Measurements from ENCODE around the gene HECW1.
"Not testable (repeated sequence)": the region's sequence is repeated elsewhere in the genome, so short reads cannot be mapped to it uniquely, and the experiment has no call there.

HECW1 gene

GRCh38 chr7:43583424-43584194 is 471.2 kb downstream of the HECW1 start:
- peak; percentile 43 for DNase-seq (ENCODE audit: low read depth)

DNA sequence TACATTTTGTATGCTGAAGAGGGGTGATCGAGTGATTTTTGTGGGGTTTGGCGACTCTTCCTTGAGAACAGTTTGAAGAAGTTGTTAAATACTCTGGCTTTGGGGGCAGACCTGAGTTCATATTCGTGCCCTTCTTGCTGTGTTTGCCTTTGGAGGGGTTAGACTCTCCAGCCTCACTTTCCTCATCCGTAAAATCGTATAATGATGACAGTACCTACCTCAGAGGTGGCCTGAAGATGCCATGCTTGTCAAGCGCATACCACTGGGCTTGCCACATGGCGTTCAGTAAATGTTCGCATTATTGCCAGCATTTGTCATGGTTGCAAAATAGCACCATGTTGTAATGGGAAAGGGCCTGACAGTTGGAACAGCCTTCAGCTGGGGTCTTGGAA is 471.7 kb downstream of the HECW1 start:
- peak; percentile 25 for DNase-seq (ENCODE audit: low read depth)

DNA sequence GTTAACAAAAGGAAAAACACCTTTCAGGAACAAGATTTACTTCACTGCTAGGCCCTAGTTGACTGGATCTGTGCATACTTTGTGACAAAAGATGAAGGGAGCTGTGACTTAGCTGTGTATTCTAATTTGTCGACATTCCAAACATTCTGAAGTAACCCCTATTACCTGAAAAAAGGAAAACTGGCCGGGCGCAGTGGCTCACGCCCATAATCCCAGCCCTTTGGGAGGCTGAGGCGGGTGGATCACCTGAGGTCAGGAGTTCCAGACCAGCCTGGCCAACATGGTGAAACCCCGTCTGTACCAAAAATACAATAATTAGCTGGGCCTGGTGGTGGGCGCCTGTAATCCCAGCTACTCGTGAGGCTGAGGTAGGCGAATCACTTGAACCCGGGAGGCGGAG is 472.3 kb downstream of the HECW1 start:
- DNase-seq (ENCODE audit: low read depth): not testable (repeated sequence)

DNA sequence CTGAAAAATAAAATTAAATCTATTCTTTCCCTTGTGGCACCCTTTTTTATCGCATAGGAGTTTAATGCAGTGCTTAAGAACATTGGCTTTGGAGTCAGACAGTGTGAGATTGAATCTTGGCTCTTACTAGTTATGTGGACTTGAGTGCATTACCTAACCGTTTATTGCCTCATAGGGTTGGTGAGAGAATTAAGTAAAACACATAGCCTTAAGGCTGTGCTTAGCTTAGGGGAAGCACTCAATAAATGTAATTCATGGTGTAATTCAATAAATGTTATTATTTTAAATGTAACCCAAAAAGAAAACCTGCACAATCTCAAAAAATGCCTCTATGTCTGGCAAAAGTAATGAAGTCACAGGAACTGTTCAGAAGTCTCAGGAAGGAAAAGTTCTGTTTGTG is 473.1 kb downstream of the HECW1 start:
- no peak for DNase-seq (ENCODE audit: low read depth)

DNA sequence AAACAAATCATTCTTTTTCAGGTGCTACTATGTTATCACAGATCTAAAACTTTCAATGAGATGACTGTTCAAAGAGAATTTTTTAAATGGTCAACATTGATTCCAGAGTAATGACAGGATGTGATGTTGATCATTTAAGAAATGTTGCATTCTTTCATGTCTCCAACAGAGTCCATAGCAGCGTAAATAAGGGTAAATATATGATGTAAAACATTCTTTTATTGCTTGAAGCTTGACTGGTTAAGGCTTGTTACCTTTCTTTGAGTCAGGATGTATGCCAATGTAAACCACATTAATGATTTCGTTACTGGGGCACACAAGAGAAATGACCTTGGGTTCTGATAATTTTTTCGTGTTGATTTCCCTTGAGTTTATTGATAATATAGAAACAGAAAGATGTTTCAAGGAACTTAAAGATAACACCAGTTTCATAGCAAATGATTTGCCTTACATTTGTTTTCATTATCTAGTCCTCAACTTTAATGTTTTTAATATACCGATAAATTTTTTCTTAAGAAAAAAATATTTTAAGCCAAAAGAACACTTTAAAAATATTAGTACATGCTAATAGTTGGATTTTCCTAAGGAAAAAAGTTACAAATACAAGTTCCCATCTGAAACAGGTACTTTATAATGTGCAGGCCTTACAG is 473.9 kb downstream of the HECW1 start:
- DNase-seq (ENCODE audit: low read depth): no peak

DNA sequence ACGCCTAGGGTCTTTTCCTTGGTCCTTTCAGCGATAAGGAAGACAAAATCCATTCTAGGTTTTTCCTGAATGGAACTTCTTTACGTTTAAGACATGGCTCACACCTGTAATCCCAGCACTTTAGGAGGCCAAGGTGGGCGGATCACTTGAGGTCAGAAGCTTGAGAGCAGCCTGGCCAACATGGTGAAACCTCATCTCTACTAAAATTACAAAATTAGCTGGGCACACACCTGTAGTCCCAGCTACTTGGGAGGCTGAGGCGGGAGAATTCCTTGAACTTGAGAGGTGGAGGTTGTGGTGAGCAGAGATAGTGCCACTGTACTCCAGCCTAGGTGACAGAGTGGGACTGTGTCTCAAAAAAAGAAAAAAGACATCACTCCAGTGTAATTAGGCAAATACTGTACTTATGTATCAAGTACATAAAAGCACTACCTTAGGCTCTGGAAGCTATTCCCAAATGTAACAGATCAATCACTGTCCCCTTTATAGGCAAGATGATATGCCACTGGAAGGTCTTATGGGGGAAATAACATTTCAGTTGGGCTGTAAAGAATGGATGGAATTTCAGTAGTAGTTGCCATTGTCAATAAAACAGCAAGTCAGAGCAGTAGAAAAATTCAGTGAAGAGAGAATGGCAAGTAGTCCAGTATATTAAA is 476.2 kb downstream of the HECW1 start:
- no peak for DNase-seq (ENCODE audit: low read depth)

DNA sequence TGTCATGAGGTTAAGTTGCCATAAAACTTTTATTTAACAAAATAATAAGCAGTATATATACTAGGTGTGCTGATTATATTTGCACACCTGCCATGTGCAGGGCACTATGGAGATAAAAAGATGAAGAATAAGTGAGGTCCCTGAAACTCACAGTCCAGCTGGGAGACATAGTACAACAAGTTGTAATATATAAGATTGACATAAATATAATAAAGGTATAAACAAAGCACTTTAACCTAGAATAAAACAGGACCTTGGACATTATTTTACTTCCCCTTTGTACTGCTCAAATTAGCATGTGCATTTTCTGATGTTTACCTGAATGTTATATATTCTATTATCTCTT is 476.7 kb downstream of the HECW1 start:
- no peak for DNase-seq (ENCODE audit: low read depth)

DNA sequence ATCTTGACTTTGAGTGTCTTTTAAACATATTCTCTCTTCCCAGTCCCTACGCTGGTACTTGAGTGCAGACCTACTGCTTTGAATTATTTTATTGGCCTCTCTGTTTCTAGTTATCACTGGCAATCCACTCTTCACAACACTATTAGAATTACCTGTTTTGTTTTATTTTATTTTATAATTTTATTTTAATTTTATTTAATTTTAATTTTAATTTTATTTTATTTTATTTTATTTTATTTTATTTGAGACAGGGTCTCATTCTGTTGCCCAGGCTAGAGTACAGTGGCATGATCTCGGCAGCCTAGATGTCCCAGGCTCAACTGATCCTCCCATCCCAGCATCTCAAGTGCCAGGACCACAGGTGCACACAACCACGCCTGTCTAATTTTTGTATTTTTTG is 477.3 kb downstream of the HECW1 start:
- no peak for DNase-seq (ENCODE audit: low read depth)

- DNase-seq (ENCODE audit: low read depth): peak; percentile 35
Observed at GRCh38 chr7:43590862-43591557, 478.6 kb downstream of the HECW1 start.

- DNase-seq (ENCODE audit: low read depth): no peak
Observed at GRCh38 chr7:43591558-43592180, 479.2 kb downstream of the HECW1 start.

DNA sequence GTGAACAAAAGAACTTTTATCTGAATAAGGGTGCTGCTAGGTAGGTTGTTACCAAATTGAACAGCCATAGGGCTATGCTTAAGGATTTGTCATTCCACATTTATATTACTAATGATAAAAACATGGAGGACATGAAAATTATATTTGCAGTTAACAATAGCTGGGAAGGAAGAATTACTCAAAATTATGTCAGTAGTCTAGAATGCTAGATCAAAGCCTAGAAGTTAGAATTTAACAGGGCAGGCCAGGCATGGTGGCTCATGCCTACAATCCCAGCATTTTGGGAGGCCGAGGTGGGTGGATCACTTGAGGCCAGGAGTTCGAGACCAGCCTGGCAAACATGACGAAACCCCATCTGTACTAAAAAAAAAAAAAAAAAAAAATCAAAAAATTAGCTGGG is 479.9 kb downstream of the HECW1 start:
- no peak for DNase-seq (ENCODE audit: low read depth)

- DNase-seq (ENCODE audit: low read depth): no peak
Observed at GRCh38 chr7:43593010-43593409, 480.6 kb downstream of the HECW1 start.

DNA sequence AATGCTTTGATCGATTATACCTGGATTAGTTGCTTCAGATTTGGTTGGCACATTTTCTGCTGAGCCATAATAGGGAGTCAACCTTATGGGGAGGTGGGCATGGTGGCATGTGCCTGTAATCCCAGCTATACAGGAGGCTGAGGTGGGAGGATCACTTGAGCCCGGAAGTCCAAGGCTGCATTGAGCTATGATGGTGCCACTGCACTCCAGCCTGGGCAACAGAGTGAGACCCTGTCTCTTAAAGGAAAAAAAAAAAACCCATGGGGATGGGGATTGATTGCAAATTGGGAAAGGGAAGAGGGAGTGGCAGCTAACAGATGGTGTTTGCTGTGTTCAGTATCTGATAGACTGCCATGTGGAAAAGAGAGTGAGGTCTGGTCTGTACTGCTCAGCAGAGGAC is 481.6 kb downstream of the HECW1 start:
- DNase-seq (ENCODE audit: low read depth): no peak

DNA sequence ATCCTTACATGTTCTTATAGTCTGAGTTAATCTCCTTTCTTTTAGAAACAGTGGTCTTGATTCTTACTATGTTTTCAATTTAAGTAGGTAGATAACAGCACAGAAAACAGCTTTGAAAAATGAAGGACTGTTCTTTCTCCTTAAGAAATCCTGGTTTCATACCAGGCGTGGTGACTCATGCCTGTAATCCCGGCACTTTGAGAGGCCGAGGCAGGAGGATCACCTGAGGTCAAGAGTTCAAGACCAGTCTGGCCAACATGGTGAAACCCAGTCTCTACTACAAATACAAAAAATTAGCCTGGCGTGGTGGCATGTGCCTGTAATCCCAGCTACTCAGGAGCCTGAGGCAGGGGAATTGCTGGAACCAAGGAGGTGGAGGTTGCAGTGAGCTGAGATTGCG is 484.0 kb downstream of the HECW1 start:
- DNase-seq (ENCODE audit: low read depth): not testable (repeated sequence)

DNA sequence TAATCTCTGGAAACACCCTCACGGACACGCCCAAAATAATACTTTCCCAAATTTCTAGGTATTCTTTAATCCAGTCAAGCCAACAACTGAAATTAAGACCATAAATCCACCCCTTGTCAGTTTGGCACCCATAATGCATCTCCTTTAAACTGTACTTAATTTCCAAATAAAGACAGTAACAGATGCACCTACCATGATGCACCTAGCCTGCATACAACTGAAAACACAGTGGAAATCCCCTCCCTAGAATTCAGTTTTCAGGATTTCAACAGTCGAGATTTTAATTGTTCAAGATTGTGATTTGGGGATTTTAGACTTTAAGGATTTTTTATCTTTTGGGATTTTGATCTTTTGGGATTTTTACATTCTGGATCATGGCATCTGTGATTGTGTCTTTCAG is 487.6 kb downstream of the HECW1 start:
- no peak for DNase-seq (ENCODE audit: low read depth)

- no peak for DNase-seq (ENCODE audit: low read depth)
Observed at GRCh38 chr7:43602256-43602655, 489.8 kb downstream of the HECW1 start.

GRCh38 chr7:43604251-43604650 is 491.8 kb downstream of the HECW1 start:
- DNase-seq (ENCODE audit: low read depth): no peak

- DNase-seq (ENCODE audit: low read depth): no peak
Observed at GRCh38 chr7:43609097-43609496, 496.6 kb downstream of the HECW1 start.

- DNase-seq (ENCODE audit: low read depth): no peak
Observed at GRCh38 chr7:43612128-43612527, 499.7 kb downstream of the HECW1 start.

DNA sequence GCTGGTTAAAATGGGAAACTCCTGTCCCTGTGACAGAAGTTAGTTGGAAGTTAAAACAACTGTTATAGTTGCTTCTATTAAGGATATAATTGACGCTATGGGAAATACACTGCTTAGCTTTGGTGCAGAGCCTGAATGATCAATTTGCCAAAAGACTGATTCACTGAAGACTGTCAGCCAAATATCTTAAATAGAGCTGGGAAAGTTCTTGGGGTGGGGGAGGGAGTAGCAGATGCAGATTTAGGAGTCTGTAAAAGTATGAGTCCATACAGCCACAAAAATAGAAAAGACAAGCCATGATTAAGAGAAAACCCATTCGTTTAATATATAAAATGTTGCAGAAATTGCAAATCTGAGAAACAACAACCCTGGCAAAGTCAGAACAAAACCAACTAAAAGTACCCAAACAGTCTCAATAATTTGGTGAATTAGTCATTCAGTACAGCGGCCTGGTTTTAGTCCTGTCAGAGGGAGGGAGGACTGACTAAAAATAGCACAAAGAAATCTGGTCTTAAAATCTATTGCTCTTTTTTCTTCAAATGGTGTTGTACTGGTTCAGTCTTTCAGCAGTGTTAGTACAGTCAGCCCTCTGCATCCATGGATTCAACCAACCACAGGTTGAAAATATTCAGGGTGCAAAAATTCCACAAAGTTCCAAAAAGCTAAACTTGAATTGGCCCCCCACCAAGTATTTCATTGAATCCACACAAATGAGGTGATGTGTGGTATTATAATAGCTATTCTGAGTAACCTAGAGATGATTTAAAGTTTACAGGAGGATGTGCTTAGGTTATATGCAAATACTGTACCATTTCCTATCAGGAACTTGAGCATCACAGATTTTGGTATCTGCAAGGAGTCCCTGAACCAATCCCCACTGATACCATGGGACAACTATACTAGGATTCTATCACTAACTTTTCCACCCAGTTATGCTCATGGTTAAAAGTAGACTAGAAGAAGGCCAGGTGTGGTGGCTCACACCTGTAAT is 500.4 kb downstream of the HECW1 start:
- peak; percentile 20 for DNase-seq (ENCODE audit: low read depth)
